Peyer's patch (tissue), 4 donors: Measurements from ENCODE around the gene XPNPEP3. TPM values are rescaled to one million over a fixed set of nuclear protein-coding genes. Genes with fewer than 3 reads are reported as not detected.
A peak's percentile ranks its signal among the peaks of the same experiment; 100 is the strongest.

Experiments used
- DNase-seq, 3 donors: peaks; one replicate each; pipeline ENCODE4 v3.0.0-alpha.2; 2017 to 2019
- H3K27ac ChIP-seq, 4 donors: fragments of 200-600 bp; sonication (generic); one replicate each; pipeline ENCODE4 v1.5.1; 2016 to 2019
- H3K27me3 ChIP-seq, 2 donors: fragments of 200-600 bp; sonication (generic); one replicate each; pipeline ENCODE4 v1.5.1; 2019
- H3K36me3 ChIP-seq, 3 donors: fragments of 200-600 bp; sonication (generic); one replicate each; pipeline ENCODE4 v1.5.1; 2016 to 2019
- H3K4me1 ChIP-seq, 4 donors: fragments of 200-600 bp; sonication (generic); one replicate each; pipeline ENCODE4 v1.5.1; 2016 to 2019
- H3K4me3 ChIP-seq, 4 donors: fragments of 200-600 bp; sonication (generic); 1 replicate in 3 of 4; 2 replicates in 1 of 4; pipeline ENCODE4 v1.5.1; 2016 to 2019; ENCODE audit warnings: mild to moderate bottlenecking in 1 of 4
- H3K9me3 ChIP-seq, 4 donors: fragments of 200-600 bp; sonication (generic); one replicate each; pipeline ENCODE4 v1.5.1; 2016 to 2019; ENCODE audit warnings: mild to moderate bottlenecking in 1 of 4
- CTCF ChIP-seq, 6 experiments: fragments of 450-650 bp in 4 of 6; fragments of 200-600 bp in 2 of 6; sonication (generic) in 1 of 6; IDR thresholded peaks; one replicate each; pipeline ENCODE4 v1.5.1; 2017 to 2019; ENCODE audit warnings: antibody characterized with exemption in 6 of 6, mild to moderate bottlenecking in 3 of 6, moderate library complexity in 1 of 6
- POLR2A ChIP-seq, 2 donors: fragments of 450-650 bp; IDR thresholded peaks; one replicate each; pipeline ENCODE4 v1.5.1; 2017; ENCODE audit warnings: antibody characterized with exemption in 2 of 2, mild to moderate bottlenecking in 2 of 2, moderate library complexity in 2 of 2
- total RNA-seq, 4 donors: library from RNA; depleted of rRNA; stranded (reverse); fragments of >200 nt; gene quantifications; one replicate each; pipeline ENCODE4 v1.1.0, GENCODE V29; 2016

Gene XPNPEP3
- total RNA-seq, 4 donors from 2014 or later, result 1.4 to 10.5 (median 6.6) TPM

GRCh38 chr22:40877488-40877887 lies 20.5 kb downstream of the XPNPEP3 start:
- H3K4me3 ChIP-seq, result peak overlapping the region in 2 of 4 donors; percentile 39 to 41
- H3K27me3 ChIP-seq, result no peaks in the 10 kb centered on the region
- no peak for DNase-seq
- no peaks in the 10 kb centered on the region for H3K4me1 ChIP-seq
- no peaks in the 10 kb centered on the region for H3K9me3 ChIP-seq
- peak overlapping the region in 2 of 4 donors; percentile 54 to 77 for H3K27ac ChIP-seq
- peaks cover 0 to 14% (median 0%) of the 10 kb centered on the region in 3 donors for H3K36me3 ChIP-seq
- no peak for TF ChIP-seq CTCF (IDR thresholded peaks at IDR 0.05)
- peak; percentile 53 to 68 for TF ChIP-seq POLR2A (IDR thresholded peaks at IDR 0.05)

- H3K4me1 ChIP-seq, result no peaks in the 10 kb centered on the region
- DNase-seq, result no peak
- H3K4me3 ChIP-seq, result no peak overlapping the region
- no peaks in the 10 kb centered on the region for H3K27me3 ChIP-seq
- H3K9me3 ChIP-seq, result no peaks in the 10 kb centered on the region
- H3K36me3 ChIP-seq, result peaks cover 0 to 15% (median 0%) of the 10 kb centered on the region in 3 donors
- no peak for TF ChIP-seq POLR2A (IDR thresholded peaks at IDR 0.05)
- no peak for TF ChIP-seq CTCF (IDR thresholded peaks at IDR 0.05)
- peak overlapping the region in 2 of 4 donors; percentile 51 to 54 for H3K27ac ChIP-seq
Observed at GRCh38 chr22:40878922-40879321, 22.0 kb downstream of the XPNPEP3 start.

- peaks cover 0 to 33% (median 0%) of the 10 kb centered on the region in 3 donors for H3K36me3 ChIP-seq
- no peak for DNase-seq
- H3K27me3 ChIP-seq, result no peaks in the 10 kb centered on the region
- no peaks in the 10 kb centered on the region for H3K4me1 ChIP-seq
- no peaks in the 10 kb centered on the region for H3K9me3 ChIP-seq
- H3K4me3 ChIP-seq, result no peak overlapping the region
- TF ChIP-seq POLR2A (IDR thresholded peaks at IDR 0.05) (no peak), CTCF (IDR thresholded peaks at IDR 0.05) (no peak)
- no peak overlapping the region for H3K27ac ChIP-seq
Observed at GRCh38 chr22:40889116-40889515, 32.2 kb downstream of the XPNPEP3 start.

- Histone ChIP-seq H3K9me3 (no peaks in the 10 kb centered on the region), H3K4me1 (no peaks in the 10 kb centered on the region), H3K27me3 (no peaks in the 10 kb centered on the region), H3K36me3 (peaks cover 0 to 33% (median 0%) of the 10 kb centered on the region in 3 donors), H3K4me3 (no peak overlapping the region), H3K27ac (no peak overlapping the region)
- DNase-seq, result no peak
- TF ChIP-seq POLR2A (IDR thresholded peaks at IDR 0.05), result no peak
- no peak for TF ChIP-seq CTCF (IDR thresholded peaks at IDR 0.05)
Observed at GRCh38 chr22:40890881-40891280, 33.9 kb downstream of the XPNPEP3 start.

- Histone ChIP-seq H3K36me3 (peaks cover 0 to 12% (median 0%) of the 10 kb centered on the region in 3 donors), H3K4me1 (no peaks in the 10 kb centered on the region), H3K27me3 (no peaks in the 10 kb centered on the region), H3K27ac (no peak overlapping the region), H3K4me3 (no peak overlapping the region), H3K9me3 (no peaks in the 10 kb centered on the region)
- DNase-seq, result no peak
- TF ChIP-seq POLR2A (IDR thresholded peaks at IDR 0.05) (no peak), CTCF (IDR thresholded peaks at IDR 0.05) (no peak)
Observed at GRCh38 chr22:40894417-40894816, 37.5 kb downstream of the XPNPEP3 start.

GRCh38 chr22:40898850-40899357 lies 42.0 kb downstream of the XPNPEP3 start:
- Histone ChIP-seq H3K4me1 (no peaks in the 10 kb centered on the region), H3K27ac (no peak overlapping the region), H3K9me3 (no peaks in the 10 kb centered on the region), H3K27me3 (no peaks in the 10 kb centered on the region), H3K36me3 (no peaks in the 10 kb centered on the region), H3K4me3 (no peak overlapping the region)
- no peak for DNase-seq
- no peak for TF ChIP-seq POLR2A (IDR thresholded peaks at IDR 0.05)
- peak in 4 of 6 experiments; percentile 42 to 84 (median 78) for TF ChIP-seq CTCF (IDR thresholded peaks at IDR 0.05)
